HCT116 (cell line): ENCODE measurements around the gene GUCY2C.
A peak's percentile ranks its signal among the peaks of the same experiment; 100 is the strongest.

ENCODE experiments used
- CEBPB ChIP-seq: IDR thresholded peaks from 2 replicates; pipeline ENCODE4 v1.6.1; 2012; ENCODE audit warnings: low read depth
- CTCF ChIP-seq, 3 experiments: fragments of 200-600 bp in 1 of 3; sonication (generic) in 1 of 3; IDR thresholded peaks in 2 of 3; conservative IDR thresholded peaks in 1 of 3; 2 replicates each; pipeline ENCODE4 v1.5.1; 2012 to 2017; ENCODE audit warnings: low read depth in 2 of 3, low read length in 2 of 3, antibody characterized with exemption in 1 of 3, borderline replicate concordance in 1 of 3, control low read depth in 1 of 3, mild to moderate bottlenecking in 1 of 3, mixed read lengths in 1 of 3, mixed run types in 1 of 3, moderate library complexity in 1 of 3; ENCODE audit not compliant: insufficient read depth in 1 of 3
- ELF1 ChIP-seq: IDR thresholded peaks from 2 replicates; pipeline ENCODE4 v1.6.1; 2012; ENCODE audit warnings: low read depth, borderline replicate concordance
- EZH2 ChIP-seq: fragments of 200-600 bp; sonication (generic); IDR thresholded peaks from 2 replicates; pipeline ENCODE4 v1.6.1; 2017; ENCODE audit warnings: antibody characterized with exemption, mixed run types
- EZH2phosphoT487 ChIP-seq: fragments of 200-600 bp; IDR thresholded peaks from 2 replicates; pipeline ENCODE4 v1.6.1; 2018; ENCODE audit warnings: antibody characterized with exemption, borderline replicate concordance
- JUND ChIP-seq: IDR thresholded peaks from 2 replicates; pipeline ENCODE4 v1.6.1; 2012
- MAX ChIP-seq: IDR thresholded peaks from 2 replicates; pipeline ENCODE4 v1.6.1; 2012
- POLR2A ChIP-seq: IDR thresholded peaks from 2 replicates; pipeline ENCODE4 v1.7.0; 2011; ENCODE audit warnings: borderline replicate concordance; ENCODE audit not compliant: insufficient read depth, insufficient read length; ENCODE audit errors: extremely low read depth
- POLR2AphosphoS5 ChIP-seq: IDR thresholded peaks from 2 replicates; pipeline ENCODE4 v1.6.1; 2011; ENCODE audit warnings: mild to moderate bottlenecking, low read depth, low read length, moderate library complexity
- SRF ChIP-seq: IDR thresholded peaks from 2 replicates; pipeline ENCODE4 v1.6.1; 2012; ENCODE audit warnings: low read depth
- YY1 ChIP-seq: IDR thresholded peaks from 2 replicates; pipeline ENCODE4 v1.6.1; 2011; ENCODE audit warnings: low read length, low read depth, moderate library complexity, mild to moderate bottlenecking; ENCODE audit not compliant: insufficient replicate concordance; ENCODE audit errors: extremely low read depth
- ZFX ChIP-seq: fragments of 450-650 bp; IDR thresholded peaks from 2 replicates; pipeline ENCODE4 v1.6.1; 2017
- TF ChIP-seq, protein P1 (sequence below): IDR thresholded peaks from 2 replicates; pipeline ENCODE4 v1.6.1; 2011; ENCODE audit warnings: mild to moderate bottlenecking, low read length, moderate library complexity; ENCODE audit not compliant: insufficient replicate concordance; ENCODE audit errors: extremely low read depth
- TF ChIP-seq, protein P2 (sequence below): IDR thresholded peaks from 2 replicates; pipeline ENCODE4 v1.6.1; 2012; ENCODE audit warnings: low read depth

DNA sequence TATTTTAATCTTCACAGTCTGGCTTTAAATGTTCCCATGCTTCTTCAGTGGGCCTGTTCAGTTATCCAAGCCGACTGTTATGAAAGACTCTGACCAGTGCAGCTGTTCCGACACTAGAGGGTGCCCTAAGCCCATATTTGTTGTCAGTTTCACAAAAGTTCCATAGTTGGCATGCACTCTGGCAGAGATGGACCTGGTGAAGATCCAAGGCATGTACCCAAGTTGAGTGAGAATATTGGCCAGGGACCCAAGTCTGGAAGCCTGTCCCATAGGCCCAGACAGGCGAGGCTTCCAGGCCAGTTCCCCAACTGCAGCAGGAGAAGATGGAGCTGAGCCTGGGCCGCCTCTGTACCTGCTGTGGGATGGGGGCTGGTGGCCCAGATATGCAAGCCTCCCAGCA is 27.4 kb upstream of the GUCY2C start:
- TF ChIP-seq POLR2AphosphoS5: no peak
- TF ChIP-seq MAX: no peak
- no peak for TF ChIP-seq ZFX
- TF ChIP-seq YY1: no peak
- peak in 2 of 3 experiments; percentile 75 to 76; a peak in 4 of 6 replicates for TF ChIP-seq CTCF (IDR thresholded peaks at IDR 0.05 in 2 of 3, conservative IDR thresholded peaks at IDR 0.05 in 1 of 3; ENCODE audit: borderline replicate concordance in 1 of 3, insufficient read depth in 1 of 3, low read depth in 2 of 3, low read length in 2 of 3)
- TF ChIP-seq EZH2phosphoT487: no peak
- no peak for TF ChIP-seq EZH2
- TF ChIP-seq POLR2A: no peak
- TF ChIP-seq, protein P1, sequence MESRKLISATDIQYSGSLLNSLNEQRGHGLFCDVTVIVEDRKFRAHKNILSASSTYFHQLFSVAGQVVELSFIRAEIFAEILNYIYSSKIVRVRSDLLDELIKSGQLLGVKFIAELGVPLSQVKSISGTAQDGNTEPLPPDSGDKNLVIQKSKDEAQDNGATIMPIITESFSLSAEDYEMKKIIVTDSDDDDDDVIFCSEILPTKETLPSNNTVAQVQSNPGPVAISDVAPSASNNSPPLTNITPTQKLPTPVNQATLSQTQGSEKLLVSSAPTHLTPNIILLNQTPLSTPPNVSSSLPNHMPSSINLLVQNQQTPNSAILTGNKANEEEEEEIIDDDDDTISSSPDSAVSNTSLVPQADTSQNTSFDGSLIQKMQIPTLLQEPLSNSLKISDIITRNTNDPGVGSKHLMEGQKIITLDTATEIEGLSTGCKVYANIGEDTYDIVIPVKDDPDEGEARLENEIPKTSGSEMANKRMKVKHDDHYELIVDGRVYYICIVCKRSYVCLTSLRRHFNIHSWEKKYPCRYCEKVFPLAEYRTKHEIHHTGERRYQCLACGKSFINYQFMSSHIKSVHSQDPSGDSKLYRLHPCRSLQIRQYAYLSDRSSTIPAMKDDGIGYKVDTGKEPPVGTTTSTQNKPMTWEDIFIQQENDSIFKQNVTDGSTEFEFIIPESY: no peak
- no peak for TF ChIP-seq JUND
- no peak for TF ChIP-seq SRF
- TF ChIP-seq ELF1: no peak
- TF ChIP-seq CEBPB: no peak
- TF ChIP-seq, protein P2, sequence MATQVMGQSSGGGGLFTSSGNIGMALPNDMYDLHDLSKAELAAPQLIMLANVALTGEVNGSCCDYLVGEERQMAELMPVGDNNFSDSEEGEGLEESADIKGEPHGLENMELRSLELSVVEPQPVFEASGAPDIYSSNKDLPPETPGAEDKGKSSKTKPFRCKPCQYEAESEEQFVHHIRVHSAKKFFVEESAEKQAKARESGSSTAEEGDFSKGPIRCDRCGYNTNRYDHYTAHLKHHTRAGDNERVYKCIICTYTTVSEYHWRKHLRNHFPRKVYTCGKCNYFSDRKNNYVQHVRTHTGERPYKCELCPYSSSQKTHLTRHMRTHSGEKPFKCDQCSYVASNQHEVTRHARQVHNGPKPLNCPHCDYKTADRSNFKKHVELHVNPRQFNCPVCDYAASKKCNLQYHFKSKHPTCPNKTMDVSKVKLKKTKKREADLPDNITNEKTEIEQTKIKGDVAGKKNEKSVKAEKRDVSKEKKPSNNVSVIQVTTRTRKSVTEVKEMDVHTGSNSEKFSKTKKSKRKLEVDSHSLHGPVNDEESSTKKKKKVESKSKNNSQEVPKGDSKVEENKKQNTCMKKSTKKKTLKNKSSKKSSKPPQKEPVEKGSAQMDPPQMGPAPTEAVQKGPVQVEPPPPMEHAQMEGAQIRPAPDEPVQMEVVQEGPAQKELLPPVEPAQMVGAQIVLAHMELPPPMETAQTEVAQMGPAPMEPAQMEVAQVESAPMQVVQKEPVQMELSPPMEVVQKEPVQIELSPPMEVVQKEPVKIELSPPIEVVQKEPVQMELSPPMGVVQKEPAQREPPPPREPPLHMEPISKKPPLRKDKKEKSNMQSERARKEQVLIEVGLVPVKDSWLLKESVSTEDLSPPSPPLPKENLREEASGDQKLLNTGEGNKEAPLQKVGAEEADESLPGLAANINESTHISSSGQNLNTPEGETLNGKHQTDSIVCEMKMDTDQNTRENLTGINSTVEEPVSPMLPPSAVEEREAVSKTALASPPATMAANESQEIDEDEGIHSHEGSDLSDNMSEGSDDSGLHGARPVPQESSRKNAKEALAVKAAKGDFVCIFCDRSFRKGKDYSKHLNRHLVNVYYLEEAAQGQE: no peak
